ENCODE data around the gene MRPS14.

- TF ChIP-seq CTCF (IDR thresholded peaks at IDR 0.05 in 2 of 3, conservative IDR thresholded peaks at IDR 0.05 in 1 of 3; ENCODE audit: insufficient read depth in 2 of 3, low read depth in 1 of 3, low read length in 3 of 3), result no peak
- no peak for TF ChIP-seq ATF3 (IDR thresholded peaks at IDR 0.05)
- TF ChIP-seq ATF3 (CRISPR knock-in tag; conservative IDR thresholded peaks at IDR 0.05), result no peak
- TF ChIP-seq PML (IDR thresholded peaks at IDR 0.05; ENCODE audit: low read length), result no peak
- no peak for TF ChIP-seq NBN (IDR thresholded peaks at IDR 0.05; ENCODE audit: low read depth)
- TF ChIP-seq FOXJ3 (CRISPR knock-in tag; IDR thresholded peaks at IDR 0.05), result no peak
- TF ChIP-seq RAD21 (CRISPR knock-in tag; conservative IDR thresholded peaks at IDR 0.05 in 1 of 2, IDR thresholded peaks at IDR 0.05 in 1 of 2), result no peak
- TF ChIP-seq TARDBP (IDR thresholded peaks at IDR 0.05), result no peak
- TF ChIP-seq EHMT2 (IDR thresholded peaks at IDR 0.05), result peak; percentile 11; the same call in 1 of the 2 replicates
- TF ChIP-seq SREBF1 (IDR thresholded peaks at IDR 0.05; ENCODE audit: borderline replicate concordance, low read depth, low read length), result no peak
These were observed 3.7 kb downstream of the MRPS14 start for GRCh38 chr1:175019524-175019923.

All from K562 (cell line).